ENCODE measurements around the gene DUSP12.
"Not testable (repeated sequence)": the region's sequence is repeated elsewhere in the genome, so short reads cannot be mapped to it uniquely, and the experiment has no call there.

The DUSP12 gene

DNA sequence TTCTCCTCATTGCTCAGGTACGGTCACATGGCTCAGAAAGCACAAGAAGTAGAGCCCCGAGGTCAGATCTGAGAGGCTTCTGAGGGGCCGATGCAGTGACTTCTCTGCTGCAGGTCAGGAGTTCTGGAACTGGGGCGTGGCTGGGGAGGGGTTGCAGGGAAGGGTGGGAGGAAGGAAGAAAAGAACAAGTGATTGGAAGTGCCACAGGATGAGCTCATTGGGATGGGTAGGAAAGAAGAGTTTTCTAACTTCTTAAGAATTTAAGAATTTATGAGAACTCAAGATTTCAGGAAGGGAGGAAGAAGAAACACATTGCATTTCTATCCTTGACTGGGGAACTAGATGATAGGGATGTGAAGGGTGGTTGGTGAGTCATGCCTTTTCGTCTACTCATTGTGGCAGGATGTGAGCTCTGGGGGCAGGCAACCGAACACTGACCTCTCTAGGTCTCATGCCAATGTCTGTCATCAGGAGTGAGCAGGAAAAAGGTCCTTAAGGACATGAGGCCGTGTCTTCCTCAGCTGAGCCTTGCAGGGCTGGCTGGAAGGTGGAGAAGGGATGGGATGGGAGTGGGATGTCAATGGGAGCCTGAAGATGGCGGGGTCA is 27.7 kb upstream of the DUSP12 start:
- TF ChIP-seq, protein P1, sequence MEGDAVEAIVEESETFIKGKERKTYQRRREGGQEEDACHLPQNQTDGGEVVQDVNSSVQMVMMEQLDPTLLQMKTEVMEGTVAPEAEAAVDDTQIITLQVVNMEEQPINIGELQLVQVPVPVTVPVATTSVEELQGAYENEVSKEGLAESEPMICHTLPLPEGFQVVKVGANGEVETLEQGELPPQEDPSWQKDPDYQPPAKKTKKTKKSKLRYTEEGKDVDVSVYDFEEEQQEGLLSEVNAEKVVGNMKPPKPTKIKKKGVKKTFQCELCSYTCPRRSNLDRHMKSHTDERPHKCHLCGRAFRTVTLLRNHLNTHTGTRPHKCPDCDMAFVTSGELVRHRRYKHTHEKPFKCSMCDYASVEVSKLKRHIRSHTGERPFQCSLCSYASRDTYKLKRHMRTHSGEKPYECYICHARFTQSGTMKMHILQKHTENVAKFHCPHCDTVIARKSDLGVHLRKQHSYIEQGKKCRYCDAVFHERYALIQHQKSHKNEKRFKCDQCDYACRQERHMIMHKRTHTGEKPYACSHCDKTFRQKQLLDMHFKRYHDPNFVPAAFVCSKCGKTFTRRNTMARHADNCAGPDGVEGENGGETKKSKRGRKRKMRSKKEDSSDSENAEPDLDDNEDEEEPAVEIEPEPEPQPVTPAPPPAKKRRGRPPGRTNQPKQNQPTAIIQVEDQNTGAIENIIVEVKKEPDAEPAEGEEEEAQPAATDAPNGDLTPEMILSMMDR (IDR thresholded peaks at IDR 0.05): no peak
- DNase-seq (ENCODE audit: low spot score): no peak
- no peak overlapping the region for H3K4me3 ChIP-seq
- no peak overlapping the region for H3K27ac ChIP-seq

DNA sequence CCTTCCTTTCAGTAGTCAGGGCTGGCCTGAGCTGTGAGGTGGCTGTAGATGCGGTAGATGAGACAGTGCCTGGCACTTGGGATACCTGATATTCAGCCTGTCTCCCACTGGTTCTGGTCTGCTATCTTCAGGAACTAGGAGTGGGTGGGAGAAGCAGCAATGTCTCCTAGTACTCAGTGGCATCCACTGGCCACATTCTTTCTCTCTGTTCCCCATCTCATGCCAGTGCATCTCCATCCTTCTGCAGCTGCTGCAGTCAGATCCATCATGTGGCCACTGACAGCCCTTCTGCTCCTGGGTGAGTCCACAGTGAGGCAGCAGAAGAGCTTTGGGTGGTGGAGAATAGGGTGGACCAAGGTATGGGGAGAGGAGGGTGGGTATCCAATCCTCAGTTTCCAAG is 27.2 kb upstream of the DUSP12 start:
- no peak overlapping the region for H3K4me3 ChIP-seq
- TF ChIP-seq, protein P1 (IDR thresholded peaks at IDR 0.05): no peak
- no peak overlapping the region for H3K27ac ChIP-seq
- DNase-seq (ENCODE audit: low spot score): no peak

DNA sequence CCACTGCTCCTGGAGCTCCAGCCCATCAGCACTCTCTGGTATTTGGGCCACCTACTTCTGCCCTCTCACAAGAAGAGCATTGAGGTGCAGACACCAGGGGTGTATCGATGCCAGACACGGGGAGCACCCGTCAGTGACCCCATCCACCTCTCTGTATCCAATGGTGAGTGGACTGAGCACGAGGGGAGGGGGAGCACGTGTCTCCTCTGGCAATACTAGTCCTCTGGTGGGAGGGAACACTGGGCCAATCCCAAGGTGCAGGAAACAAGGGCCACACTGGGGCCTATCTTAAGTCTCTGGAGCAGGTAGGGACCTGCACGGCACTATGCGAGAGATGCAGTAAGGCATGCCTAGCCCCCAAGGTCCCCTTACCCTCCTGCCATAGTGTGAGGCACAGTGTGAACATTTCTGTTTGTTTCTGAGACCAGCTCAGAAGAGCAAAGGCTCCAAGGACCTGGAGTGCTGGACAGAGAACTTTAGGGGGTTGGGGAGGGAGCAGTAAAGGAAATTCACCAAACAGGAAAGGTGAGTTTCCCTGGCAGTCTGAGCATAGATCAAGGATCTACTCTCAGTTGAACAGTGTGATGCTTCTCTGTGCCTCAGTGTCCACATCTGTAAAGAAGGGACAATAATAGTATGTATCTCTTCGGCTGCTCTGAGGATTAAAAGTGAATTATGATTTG is 26.0 kb upstream of the DUSP12 start:
- TF ChIP-seq, protein P1 (IDR thresholded peaks at IDR 0.05): no peak
- DNase-seq (ENCODE audit: low spot score): no peak
- Histone ChIP-seq H3K27ac (no peak overlapping the region), H3K4me3 (no peak overlapping the region)

DNA sequence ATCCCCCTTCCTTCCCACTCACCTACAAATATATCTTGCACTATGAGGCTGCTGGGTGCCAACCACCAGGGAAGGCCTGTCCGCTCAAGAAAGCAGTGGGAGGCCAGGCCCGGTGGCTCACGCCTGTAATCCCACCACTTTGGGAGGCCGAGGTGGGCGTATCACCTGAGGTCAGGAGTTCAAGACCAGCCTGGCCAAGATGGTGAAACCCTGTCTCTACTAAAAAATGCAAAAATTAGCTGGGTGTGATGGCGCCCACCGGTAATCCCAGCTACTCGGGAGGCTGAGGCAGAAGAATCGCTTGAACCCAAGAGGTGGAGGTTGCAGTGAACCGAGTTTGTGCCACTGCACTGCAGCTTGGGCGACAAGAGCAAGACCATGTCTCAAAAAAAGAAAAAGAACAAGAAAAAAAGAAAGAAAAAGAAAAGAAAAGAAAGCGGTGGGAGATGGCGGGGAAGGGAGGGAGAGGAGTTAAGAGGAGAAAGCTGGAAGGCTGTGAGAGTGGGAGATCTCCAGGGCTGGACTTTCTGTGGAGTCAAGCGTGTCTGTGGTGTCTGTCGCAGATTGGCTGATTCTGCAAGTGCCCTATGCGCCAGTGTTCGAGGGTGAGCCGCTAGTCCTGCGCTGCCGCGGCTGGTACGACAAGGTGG is 24.2 kb upstream of the DUSP12 start:
- H3K27ac ChIP-seq: peak overlapping the region in 1 of 2 donors; percentile 89
- peak overlapping the region; percentile 95 for H3K4me3 ChIP-seq
- DNase-seq (ENCODE audit: low spot score): not testable (repeated sequence)

DNA sequence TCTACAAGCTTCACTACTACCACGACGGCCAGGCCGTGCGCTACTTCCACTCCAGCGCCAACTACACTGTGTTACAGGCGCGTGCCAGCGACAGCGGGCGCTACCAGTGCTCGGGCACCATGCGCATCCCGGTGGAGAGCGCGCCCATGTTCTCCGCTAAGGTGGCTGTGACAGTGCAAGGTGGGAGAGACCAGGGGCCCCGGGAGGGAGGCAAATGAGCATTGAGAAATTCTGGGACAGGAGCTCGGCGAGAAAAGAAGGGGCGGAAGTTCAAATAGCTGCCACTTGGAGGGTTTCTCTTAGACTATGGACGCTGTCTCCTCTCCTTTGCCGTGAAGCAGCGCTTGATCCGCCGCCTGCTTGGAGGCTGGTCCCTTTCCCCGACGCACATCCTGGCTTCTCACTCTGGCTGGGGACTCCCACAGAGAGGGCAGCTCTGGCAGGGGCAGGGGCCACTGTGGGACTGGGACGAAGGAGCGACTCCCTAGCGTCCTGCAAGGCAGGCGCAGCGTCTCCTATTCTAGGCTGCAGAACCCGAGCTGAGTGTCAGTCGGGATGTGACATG is 23.6 kb upstream of the DUSP12 start:
- Histone ChIP-seq H3K4me3 (peak overlapping the region; percentile 95), H3K27ac (peak overlapping the region in 1 of 2 donors; percentile 89)
- DNase-seq (ENCODE audit: low spot score): no peak
- TF ChIP-seq, protein P1 (IDR thresholded peaks at IDR 0.05): no peak

DNA sequence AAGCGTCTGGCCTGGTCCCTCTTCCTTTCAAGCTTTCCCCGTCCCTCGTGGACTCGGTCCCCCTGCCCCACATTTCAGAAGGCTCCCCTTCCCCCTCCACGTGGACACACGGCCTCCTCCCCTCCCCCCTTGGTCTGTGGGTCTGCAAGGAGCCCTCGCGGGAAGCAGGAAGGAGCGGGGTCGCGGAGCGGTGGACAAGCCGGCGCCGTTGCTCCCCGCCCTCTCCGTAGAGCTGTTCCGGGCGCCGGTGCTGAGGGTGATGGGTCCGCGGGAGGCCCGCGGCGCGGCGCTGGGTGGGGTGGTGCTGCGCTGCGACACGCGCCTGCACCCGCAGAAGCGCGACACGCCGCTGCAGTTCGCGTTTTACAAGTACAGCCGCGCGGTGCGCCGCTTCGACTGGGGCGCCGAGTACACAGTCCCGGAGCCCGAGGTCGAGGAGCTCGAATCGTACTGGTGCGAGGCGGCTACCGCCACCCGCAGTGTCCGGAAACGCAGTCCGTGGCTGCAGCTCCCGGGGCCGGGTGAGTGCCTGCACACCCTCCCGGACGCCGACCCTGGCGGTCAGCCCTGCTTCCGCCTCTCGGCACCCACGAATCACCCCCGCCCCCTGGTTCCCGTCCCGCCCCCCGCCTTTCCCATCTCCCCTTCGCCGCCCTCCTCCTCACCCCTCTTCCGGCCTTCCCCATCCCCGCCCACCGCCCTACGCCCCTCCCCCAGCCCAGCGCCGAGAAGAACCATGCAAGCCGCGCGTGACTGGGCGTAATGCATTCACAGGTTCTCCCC is 22.9 kb upstream of the DUSP12 start:
- peak; percentile 88 for DNase-seq (ENCODE audit: low spot score)
- Histone ChIP-seq H3K4me3 (peak overlapping the region; percentile 95), H3K27ac (peak overlapping the region; percentile 49 to 89)
- TF ChIP-seq, protein P1 (IDR thresholded peaks at IDR 0.05): no peak

Data from coronary artery (tissue), 2 donors.